CD4-positive, CD25-positive, alpha-beta regulatory T cell (primary cell): ENCODE measurements around the gene MUC20. TPM values are rescaled to one million over a fixed set of nuclear protein-coding genes. Genes with fewer than 3 reads are reported as not detected.

ENCODE experiments used
- polyA plus RNA-seq, 4 donors: library from polyadenylated mRNA; unstranded; fragments of 300-500 nt; fragmentation: Illumina TruSeq; gene quantifications; one replicate each; pipeline ENCODE4 v1.2.3, GENCODE V29; 2021
- total RNA-seq: library from RNA; stranded (reverse); gene quantifications from one replicate; pipeline ENCODE4 v1.2.3, GENCODE V29; 2022

MUC20 gene
- total and polyA plus RNA-seq, 5 donors from 2014 or later, result 0.14 to 1.5 (median 0.47) TPM; not detected in 2

Other genes starting within 250 kb of the MUC20 start
- 169 TPM for gene PPP1R2, start 177.7 kb upstream of the MUC20 start, total RNA-seq
- 100 to 1,000 TPM; 253 to 337 (median 306) TPM for gene PPP1R2, start 177.7 kb upstream of the MUC20 start, polyA plus RNA-seq
- gene APOD, start 137.0 kb upstream of the MUC20 start, total RNA-seq, result not detected
- gene APOD, start 137.0 kb upstream of the MUC20 start, polyA plus RNA-seq, result under 1 TPM in 1 of 4 donors, not detected in 3; 0.60 TPM
- not detected for gene MUC4, start 91.0 kb downstream of the MUC20 start, total RNA-seq
- gene MUC4, start 91.0 kb downstream of the MUC20 start, polyA plus RNA-seq, result not detected
- 139 TPM for gene TNK2, start 187.6 kb downstream of the MUC20 start, total RNA-seq
- gene TNK2, start 187.6 kb downstream of the MUC20 start, polyA plus RNA-seq, result 1 to 10 TPM in 3 of 4 donors, under 1 TPM in 1; 0.93 to 2.5 (median 1.7) TPM